Activated T-cell treated with anti-CD3 and anti-CD28 coated beads, Interleukin-2, amount 50 U/mL, for 24 hours (primary cell): ENCODE results near the gene SLC6A7.
A peak's percentile ranks its signal among the peaks of the same experiment; 100 is the strongest.

Source experiments
- DNase-seq: peaks from one replicate; pipeline ENCODE4 v3.0.0-alpha.2; 2020
- H3K27ac Mint-ChIP-seq: 2 replicates; pipeline ENCODE4 v1.8.0; 2020; ENCODE audit warnings: mild to moderate bottlenecking, mixed read lengths
- H3K27me3 Mint-ChIP-seq: 2 replicates; pipeline ENCODE4 v1.8.0; 2020; ENCODE audit warnings: mixed read lengths
- H3K36me3 Mint-ChIP-seq: 2 replicates; pipeline ENCODE4 v1.8.0; 2020; ENCODE audit warnings: low read depth, mixed read lengths
- H3K4me1 Mint-ChIP-seq: 2 replicates; pipeline ENCODE4 v1.8.0; 2020; ENCODE audit warnings: low read depth, mixed read lengths
- H3K4me3 Mint-ChIP-seq: 2 replicates; pipeline ENCODE4 v1.8.0; 2020; ENCODE audit warnings: mild to moderate bottlenecking, moderate library complexity, mixed read lengths
- H3K9me3 Mint-ChIP-seq: 2 replicates; pipeline ENCODE4 v1.8.0; 2020; ENCODE audit warnings: mixed read lengths

Gene SLC6A7

DNA sequence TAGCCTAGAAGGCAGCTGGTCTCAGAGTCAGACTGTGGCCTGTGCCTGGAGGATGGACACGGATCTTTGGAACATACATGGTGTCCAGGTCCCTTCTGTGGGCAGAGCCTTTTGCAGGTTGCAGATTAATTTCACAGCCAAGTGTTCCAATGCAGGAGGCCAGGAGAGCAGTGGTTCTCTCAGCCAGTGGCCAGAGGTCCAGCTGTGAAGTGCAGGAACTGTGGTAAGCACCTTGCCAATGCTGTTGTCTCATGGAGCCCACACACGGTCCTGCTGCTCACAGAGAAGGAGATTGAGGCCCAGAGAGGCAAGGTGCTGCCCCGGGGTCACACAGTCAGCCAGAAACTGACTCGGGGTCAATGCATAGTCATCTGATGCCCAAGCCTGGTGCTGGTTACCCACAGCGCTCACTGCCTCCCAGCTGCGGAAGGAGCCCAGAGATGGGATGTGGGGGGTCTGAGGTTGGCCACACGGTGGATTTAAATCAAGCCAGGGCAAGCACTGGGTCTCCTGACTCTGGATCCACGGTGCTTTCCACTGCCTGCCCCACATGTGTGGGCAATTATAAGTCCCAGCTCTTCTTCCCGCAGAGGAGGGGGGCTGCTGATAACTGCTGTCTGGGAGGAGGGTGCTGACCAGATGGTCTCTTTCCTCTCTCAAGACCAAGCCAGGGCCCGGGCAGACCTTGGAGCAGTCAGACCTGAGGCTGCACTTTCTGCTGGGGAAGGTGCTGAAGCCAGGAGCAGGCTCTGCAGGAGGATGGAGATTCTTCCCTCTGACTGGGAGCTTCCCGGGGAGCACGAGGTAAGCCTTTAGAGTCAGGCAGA lies 37.0 kb upstream of the SLC6A7 start:
- Mint-ChIP-seq H3K9me3 (no peaks in the 10 kb centered on the region), H3K4me3 (no peak overlapping the region), H3K4me1 (peaks cover 8% of the 10 kb centered on the region), H3K36me3 (no peaks in the 10 kb centered on the region), H3K27me3 (peaks cover 25% of the 10 kb centered on the region), H3K27ac (no peak overlapping the region)
- DNase-seq = no peak

DNA sequence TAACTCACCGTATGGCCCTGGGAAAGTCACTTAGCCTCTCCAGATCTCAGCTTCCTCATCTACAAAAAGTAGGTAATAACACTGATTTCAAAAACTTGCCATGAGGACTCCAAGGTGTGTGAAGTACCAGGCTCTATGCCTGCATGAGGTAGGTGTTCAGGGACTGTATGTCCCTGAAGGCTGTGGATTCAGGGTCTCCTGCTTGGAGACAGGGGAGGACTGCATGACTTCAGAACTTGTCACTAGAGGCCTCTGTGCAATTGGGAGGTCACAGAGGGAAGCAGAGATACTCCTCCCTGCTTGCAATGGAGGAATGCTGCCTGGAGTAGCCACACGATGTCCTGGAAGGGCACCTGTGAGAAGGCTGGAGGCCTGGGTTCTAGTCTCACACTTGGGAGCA lies 36.4 kb upstream of the SLC6A7 start:
- Mint-ChIP-seq H3K4me3 (no peak overlapping the region), H3K9me3 (no peaks in the 10 kb centered on the region), H3K27ac (no peak overlapping the region), H3K27me3 (peaks cover 29% of the 10 kb centered on the region), H3K36me3 (no peaks in the 10 kb centered on the region), H3K4me1 (peaks cover 8% of the 10 kb centered on the region)
- no peak for DNase-seq

DNA sequence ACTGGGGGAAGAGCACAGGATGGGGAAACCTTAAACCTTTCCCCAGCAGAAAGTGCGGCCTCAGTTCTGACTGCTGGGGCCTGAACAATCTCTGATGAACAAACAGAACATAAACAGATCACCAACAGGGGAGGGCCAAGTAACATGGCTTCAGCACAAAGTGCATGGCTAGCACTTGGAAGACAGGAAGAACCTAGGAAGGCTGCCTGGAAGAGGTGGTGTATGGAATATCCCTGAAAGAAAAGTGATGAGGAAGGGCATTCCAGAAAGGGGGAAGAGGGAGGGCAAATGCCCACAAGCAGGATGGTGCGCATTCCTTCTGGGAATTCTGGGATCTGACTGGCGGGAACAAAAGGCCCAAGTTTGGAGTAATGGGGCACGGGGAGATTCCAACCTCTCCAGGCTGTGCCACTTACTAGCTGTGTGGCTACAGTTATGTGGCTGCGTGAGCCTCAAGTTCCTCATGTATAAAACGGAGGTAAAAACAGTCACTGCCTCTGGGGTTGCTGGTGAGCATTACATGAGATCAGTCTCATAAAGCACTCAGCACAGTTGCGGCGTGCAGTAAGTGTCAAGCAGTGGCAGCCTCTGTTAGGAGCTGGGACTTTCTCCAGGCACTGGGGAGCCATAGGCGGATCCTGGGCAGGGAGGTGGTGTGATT lies 35.8 kb upstream of the SLC6A7 start:
- H3K27ac Mint-ChIP-seq = no peak overlapping the region

DNA sequence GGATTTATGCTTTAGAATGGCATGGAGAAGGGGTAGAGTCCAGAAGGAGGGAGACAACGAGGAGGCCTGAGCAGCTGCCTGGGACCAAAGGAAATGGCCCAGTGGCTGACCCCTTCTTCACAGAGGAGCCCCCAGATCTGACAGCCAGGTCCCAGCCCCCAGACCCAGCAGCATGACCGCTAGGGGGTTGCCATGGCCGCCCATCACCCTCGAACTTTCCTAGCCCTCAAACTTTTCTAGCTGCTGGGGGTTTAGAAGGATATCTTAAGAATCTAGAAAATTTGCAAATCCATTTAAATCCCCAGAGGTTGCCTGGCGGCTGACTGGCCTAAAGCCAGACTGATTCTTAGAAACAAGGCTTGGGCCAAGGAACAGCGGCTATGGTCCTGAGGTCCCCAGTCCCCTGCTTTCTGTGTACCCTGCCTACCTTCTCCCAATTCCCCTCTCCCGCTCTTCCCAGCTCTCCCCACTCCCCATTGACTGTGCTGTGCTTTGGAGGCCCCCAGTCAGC lies 35.2 kb upstream of the SLC6A7 start:
- Mint-ChIP-seq H3K36me3 (no peaks in the 10 kb centered on the region), H3K27me3 (peaks cover 32% of the 10 kb centered on the region), H3K9me3 (no peaks in the 10 kb centered on the region), H3K4me3 (no peak overlapping the region), H3K4me1 (peaks cover 8% of the 10 kb centered on the region), H3K27ac (no peak overlapping the region)
- no peak for DNase-seq

More for the DNA sequence above, 35.8 kb upstream of the SLC6A7 start:
- H3K36me3 Mint-ChIP-seq = no peaks in the 10 kb centered on the region
- H3K4me1 Mint-ChIP-seq = peaks cover 8% of the 10 kb centered on the region
- H3K9me3 Mint-ChIP-seq = no peaks in the 10 kb centered on the region
- DNase-seq = no peak
- H3K27me3 Mint-ChIP-seq = peaks cover 32% of the 10 kb centered on the region
- H3K4me3 Mint-ChIP-seq = no peak overlapping the region

DNA sequence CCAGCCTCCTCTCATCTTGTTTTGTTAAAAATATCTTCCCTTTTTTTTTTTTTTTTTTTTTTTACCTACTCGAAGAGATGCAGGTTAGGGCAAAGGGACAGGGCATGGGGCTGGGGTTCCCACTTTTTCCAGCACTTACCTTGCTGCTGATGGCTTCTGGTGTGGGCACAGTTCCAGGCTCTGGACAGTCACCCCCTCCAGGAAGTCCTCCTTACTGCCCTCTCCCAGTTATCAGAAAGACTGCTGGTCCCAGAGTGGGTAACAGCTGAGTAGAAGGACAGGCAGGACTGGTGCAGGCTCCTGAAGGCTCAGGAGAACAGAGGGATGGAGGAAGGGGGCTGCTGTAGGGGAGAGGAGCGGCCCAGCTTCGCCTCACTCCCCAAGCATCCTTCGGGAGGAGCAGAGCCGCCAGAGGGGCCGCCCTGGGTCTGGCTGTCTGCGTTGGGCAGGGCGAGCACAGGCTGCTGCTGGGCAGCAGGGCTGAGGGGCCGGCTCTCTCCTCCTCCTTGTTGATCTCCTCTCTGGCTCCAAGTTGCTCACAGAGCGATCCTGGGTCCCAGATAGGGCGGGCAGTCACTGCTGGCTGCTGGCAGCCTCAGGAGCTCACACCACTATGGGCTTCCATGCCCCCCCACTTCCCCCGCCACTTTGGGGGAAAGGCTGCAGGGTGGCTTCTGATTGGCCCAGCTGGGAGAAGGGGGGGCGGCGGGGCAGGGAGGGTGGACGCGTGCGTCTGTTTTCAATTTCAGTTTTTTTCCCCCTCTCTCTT lies 34.4 kb upstream of the SLC6A7 start, which contains the start of gene PDGFRB:
PDGFRB (minus strand) TSS at position 588 of the 769 bp plus-strand sequence. CDS start 18,798 bp downstream, outside the sequence.
- Mint-ChIP-seq H3K27me3 (peaks cover 32% of the 10 kb centered on the region), H3K27ac (peak within 1 kb of the TSS; percentile 35), H3K4me1 (peaks cover 8% of the 10 kb centered on the region), H3K4me3 (peak within 1 kb of the TSS; percentile 68), H3K9me3 (no peaks in the 10 kb centered on the region), H3K36me3 (no peaks in the 10 kb centered on the region)
- peak; percentile 65 for DNase-seq

DNA sequence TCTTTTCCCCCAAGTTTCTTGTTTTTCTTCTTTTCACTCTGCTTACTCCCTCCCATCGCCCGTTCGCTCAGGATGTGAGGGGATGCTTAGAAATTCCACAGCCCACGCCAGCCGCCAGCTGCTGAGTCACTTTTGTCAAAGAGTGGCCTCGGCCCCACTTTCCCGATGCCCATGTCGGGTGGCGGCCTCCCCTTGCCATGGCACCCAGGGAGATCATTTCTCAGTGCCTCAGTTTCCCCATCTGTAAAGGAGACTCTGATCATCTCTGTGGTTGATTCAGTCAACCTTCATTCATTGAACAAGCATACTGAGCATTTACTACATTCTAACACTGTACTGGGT lies 33.9 kb upstream of the SLC6A7 start:
- Mint-ChIP-seq H3K27ac (peak overlapping the region; percentile 35), H3K4me3 (peak overlapping the region; percentile 68)
- DNase-seq = no peak

DNA sequence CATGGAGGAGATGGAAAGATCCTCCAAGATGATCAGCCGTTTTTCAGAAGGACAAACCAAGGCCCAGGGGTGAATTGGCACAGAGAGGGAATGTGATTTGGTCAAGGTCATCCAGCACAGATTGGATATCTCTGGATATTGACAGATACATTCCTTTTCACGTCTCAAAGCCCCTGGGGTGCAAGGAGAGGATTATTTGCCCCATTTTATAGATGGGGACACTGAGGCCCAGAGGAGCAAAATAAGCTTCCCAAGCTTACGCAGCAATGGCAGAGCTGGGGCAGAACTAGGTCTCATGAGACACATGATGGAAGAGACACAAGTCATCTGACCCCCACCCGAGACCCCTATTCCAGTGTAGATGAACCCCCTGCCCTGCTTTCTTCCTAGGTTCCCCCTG lies 33.3 kb upstream of the SLC6A7 start:
- Mint-ChIP-seq H3K9me3 (no peaks in the 10 kb centered on the region), H3K27me3 (peaks cover 32% of the 10 kb centered on the region), H3K4me3 (no peak overlapping the region), H3K36me3 (no peaks in the 10 kb centered on the region), H3K27ac (no peak overlapping the region), H3K4me1 (peaks cover 8% of the 10 kb centered on the region)
- no peak for DNase-seq

More for the DNA sequence above, 33.9 kb upstream of the SLC6A7 start:
- Mint-ChIP-seq H3K36me3 (no peaks in the 10 kb centered on the region), H3K27me3 (peaks cover 32% of the 10 kb centered on the region), H3K4me1 (peaks cover 8% of the 10 kb centered on the region), H3K9me3 (no peaks in the 10 kb centered on the region)

DNA sequence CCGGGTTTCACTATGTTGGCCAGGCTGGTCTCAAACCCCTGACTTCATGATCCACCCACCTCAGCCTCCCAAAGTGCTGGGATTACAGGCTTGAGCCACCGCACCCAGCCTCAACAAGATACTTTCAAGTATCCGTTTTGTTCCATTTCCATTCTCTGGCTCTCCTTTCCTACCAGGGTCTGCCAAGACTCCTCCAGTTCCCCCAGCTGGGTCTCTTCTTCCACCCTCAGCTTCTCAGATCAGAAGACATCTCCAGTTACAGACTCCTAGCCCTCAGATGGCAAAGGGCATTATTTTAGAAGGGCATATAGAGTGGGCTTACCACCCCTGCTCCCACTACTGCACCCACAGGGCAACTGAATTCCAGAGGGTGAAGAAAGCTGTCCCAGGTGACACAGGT lies 32.7 kb upstream of the SLC6A7 start:
- Mint-ChIP-seq H3K4me1 (peaks cover 8% of the 10 kb centered on the region), H3K4me3 (no peak overlapping the region), H3K36me3 (no peaks in the 10 kb centered on the region), H3K27me3 (peaks cover 32% of the 10 kb centered on the region), H3K27ac (no peak overlapping the region), H3K9me3 (no peaks in the 10 kb centered on the region)
- no peak for DNase-seq

DNA sequence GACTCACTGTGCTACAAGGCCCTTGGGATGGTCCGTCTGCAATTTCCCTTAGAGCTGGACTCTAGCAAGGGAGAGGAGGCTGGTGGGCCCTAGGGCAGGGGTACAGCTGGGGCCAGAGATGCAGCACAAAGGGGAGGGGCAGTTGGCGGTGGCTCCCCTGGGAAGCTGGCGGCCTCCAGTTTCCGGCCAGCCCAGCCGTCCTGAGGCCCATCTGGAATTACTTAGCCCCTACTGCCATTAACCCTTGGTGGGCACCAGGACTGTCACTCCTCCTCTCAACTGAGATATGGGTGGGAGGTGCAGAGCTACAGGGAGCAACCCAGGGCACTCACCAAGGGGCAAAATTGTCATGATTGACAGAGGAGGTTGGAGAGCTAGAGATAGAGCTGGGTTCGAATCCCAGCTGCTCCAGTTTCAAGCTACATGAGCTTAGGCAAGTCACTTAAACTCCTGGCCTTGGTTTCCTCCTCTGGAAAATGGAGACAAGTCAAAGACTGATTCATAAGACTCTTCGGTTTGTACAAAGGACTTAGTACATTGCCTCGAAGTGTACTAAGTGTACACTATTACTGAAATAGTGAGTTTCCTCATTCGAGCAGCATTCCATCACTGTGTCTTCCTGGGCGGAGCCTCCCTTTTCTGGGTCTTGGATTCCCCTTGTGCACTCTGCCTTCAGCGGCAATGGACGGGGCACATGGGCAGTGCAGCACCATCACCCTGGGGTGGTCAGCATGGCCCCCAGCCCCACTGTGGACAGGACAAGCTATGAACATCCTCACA lies 31.5 kb upstream of the SLC6A7 start:
- no peaks in the 10 kb centered on the region for H3K9me3 Mint-ChIP-seq

DNA sequence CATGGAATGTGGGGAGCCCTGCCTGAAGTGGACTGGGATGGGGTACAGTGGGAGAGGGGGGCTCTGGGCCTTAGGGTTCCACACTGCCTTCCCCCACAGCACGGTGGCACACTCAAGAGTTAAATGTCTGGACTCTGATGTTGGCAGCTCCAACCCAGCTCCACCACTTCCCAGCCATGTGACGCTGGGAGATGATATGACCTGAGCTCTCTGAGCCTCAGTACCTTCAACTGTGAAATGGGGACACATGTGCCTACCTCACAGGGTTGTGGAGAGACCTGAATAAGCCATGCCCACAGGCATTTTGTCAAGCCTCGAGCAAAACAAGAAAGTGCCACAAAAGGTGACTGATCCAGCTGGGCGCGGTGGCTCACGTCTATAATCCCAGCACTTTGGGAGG lies 30.8 kb upstream of the SLC6A7 start:
- Mint-ChIP-seq H3K4me1 (peaks cover 8% of the 10 kb centered on the region), H3K27ac (no peak overlapping the region), H3K9me3 (no peaks in the 10 kb centered on the region), H3K27me3 (peaks cover 31% of the 10 kb centered on the region), H3K4me3 (no peak overlapping the region), H3K36me3 (no peaks in the 10 kb centered on the region)
- no peak for DNase-seq

More for the DNA sequence above, 31.5 kb upstream of the SLC6A7 start:
- no peak for DNase-seq
- H3K36me3 Mint-ChIP-seq = no peaks in the 10 kb centered on the region
- peaks cover 8% of the 10 kb centered on the region for H3K4me1 Mint-ChIP-seq
- peaks cover 32% of the 10 kb centered on the region for H3K27me3 Mint-ChIP-seq
- H3K27ac Mint-ChIP-seq = no peak overlapping the region
- no peak overlapping the region for H3K4me3 Mint-ChIP-seq

DNA sequence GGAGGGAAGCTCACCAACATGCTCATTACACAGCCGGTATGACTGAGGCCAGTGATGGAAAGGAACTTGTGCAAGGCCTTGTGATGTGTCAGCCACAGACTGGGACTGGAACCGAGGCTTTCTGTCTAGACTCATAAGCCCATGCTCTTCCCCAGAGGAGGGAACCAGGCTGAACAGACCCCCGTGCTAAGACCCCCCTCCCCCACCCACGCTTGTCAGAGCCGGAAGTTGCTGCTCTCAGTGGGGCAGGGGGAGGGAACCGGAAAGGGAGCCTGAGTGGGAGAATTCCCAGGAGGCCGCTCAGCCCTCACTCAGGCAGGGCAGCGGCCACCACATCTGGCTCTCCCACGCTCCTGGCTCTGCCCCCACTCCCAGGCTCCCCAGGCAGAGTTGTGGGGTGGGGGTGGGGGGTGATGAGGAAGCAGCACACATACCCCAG lies 30.1 kb upstream of the SLC6A7 start:
- H3K27ac Mint-ChIP-seq = no peak overlapping the region
- no peaks in the 10 kb centered on the region for H3K36me3 Mint-ChIP-seq
- no peak overlapping the region for H3K4me3 Mint-ChIP-seq
- peaks cover 8% of the 10 kb centered on the region for H3K4me1 Mint-ChIP-seq
- peaks cover 27% of the 10 kb centered on the region for H3K27me3 Mint-ChIP-seq
- no peaks in the 10 kb centered on the region for H3K9me3 Mint-ChIP-seq
- no peak for DNase-seq

DNA sequence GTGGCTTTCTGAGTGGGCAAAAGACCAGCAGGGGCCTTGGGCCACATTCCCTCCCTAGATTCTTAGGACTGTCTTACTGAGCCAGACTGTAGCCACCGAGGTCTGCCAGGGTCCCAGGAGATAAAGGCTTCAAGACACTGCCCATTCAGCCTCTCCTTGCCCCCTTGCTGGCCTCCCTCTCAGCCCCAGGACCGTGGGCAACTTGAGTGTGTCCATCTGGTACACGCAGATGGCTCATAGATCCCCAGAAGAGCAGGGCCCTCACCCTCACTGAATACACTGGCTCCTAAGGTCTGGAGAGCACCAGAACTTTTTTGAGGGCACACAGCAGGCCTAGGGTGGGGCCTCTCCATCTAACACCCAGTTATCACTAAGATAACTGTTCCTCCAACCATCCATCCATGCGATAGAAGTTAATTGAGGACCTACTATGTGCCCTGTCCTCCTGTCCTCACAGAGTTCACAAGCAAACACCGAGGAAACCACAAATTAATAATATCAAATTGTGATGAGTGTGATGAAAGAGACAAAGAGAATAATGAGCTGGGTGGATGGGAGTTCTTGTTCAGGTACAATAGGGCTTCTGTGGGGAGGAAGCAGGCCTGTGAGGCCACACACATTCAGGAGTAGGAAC lies 29.3 kb upstream of the SLC6A7 start:
- no peaks in the 10 kb centered on the region for H3K36me3 Mint-ChIP-seq
- peaks cover 6% of the 10 kb centered on the region for H3K4me1 Mint-ChIP-seq
- H3K27me3 Mint-ChIP-seq = peaks cover 31% of the 10 kb centered on the region
- no peak overlapping the region for H3K27ac Mint-ChIP-seq
- DNase-seq = no peak
- H3K9me3 Mint-ChIP-seq = no peaks in the 10 kb centered on the region
- no peak overlapping the region for H3K4me3 Mint-ChIP-seq

DNA sequence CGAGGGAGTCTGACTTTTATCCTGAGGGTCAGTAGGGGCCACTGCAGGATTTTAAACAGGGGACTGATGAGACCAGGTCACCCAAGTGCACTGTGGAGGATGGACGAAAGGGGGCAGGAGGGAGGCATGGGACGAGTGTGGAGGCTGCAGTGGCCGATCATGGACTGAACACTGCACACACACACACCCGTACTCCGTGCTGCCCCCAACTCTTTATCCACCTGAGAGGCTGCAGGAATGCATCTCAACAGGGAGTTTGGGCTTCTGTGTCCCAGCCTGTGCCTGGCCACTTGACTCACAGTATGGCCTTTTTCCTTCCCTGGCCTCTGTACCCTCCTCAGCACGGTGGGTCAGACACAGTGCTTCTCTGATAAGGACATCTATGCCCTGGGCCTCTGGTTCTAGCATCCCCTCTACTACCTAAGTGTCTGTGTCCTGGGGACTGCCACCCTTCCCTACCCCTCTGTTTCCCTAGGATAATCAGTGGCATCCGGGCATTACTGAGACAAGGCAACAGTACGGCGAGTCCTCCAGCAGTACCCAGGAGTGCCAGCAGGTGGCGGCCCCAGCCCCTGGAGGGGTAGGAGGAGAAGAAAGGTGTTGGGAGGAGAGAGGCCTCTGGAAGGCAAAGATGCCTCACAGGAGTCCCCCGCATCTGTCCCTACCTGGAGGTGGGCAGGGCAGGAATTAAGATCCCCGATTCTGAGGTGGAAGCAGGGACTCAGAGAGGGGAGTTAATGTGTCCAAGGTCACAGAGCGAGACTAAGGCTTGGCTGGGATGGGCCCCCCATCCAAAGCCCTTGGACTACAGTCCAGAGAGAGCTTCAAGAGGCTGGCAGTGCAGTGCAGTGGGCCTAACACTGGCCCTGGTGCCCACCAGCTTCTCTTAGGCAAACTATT lies 28.4 kb upstream of the SLC6A7 start:
- Mint-ChIP-seq H3K9me3 (no peaks in the 10 kb centered on the region), H3K4me3 (no peak overlapping the region), H3K36me3 (no peaks in the 10 kb centered on the region), H3K4me1 (no peaks in the 10 kb centered on the region), H3K27ac (no peak overlapping the region), H3K27me3 (peaks cover 33% of the 10 kb centered on the region)
- DNase-seq = peak; percentile 87
